ENCODE data around the gene GRAMD4.

DNA sequence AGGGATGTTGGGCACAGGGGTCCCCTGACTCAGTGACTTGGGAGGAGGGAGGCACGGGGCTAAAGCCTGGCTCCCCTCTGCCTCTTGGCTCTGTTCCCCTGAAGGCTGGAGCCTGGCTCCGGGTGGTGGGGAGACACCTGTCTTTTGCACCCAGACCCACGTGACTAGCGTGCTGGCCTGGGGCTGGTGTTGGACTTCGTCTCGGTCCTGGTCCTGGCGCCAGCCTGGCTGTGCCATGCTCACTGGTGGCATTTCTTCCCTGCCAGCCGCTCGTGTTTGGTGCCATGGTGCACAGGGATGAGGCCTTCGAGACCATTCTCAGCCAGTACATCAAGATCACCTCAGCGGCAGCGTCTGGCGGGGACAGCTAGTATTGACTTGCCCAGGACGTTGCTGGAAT, 56.7 kb downstream of the GRAMD4 start:
- TF ChIP-seq POLR2AphosphoS5 (IDR thresholded peaks at IDR 0.05; ENCODE audit: low read depth, low read length): no peak
- TF ChIP-seq, protein P1, sequence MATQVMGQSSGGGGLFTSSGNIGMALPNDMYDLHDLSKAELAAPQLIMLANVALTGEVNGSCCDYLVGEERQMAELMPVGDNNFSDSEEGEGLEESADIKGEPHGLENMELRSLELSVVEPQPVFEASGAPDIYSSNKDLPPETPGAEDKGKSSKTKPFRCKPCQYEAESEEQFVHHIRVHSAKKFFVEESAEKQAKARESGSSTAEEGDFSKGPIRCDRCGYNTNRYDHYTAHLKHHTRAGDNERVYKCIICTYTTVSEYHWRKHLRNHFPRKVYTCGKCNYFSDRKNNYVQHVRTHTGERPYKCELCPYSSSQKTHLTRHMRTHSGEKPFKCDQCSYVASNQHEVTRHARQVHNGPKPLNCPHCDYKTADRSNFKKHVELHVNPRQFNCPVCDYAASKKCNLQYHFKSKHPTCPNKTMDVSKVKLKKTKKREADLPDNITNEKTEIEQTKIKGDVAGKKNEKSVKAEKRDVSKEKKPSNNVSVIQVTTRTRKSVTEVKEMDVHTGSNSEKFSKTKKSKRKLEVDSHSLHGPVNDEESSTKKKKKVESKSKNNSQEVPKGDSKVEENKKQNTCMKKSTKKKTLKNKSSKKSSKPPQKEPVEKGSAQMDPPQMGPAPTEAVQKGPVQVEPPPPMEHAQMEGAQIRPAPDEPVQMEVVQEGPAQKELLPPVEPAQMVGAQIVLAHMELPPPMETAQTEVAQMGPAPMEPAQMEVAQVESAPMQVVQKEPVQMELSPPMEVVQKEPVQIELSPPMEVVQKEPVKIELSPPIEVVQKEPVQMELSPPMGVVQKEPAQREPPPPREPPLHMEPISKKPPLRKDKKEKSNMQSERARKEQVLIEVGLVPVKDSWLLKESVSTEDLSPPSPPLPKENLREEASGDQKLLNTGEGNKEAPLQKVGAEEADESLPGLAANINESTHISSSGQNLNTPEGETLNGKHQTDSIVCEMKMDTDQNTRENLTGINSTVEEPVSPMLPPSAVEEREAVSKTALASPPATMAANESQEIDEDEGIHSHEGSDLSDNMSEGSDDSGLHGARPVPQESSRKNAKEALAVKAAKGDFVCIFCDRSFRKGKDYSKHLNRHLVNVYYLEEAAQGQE (IDR thresholded peaks at IDR 0.05; ENCODE audit: insufficient read depth in 1 of 2, low read depth in 2 of 2, low read length in 2 of 2): no peak
- TF ChIP-seq TAF1 (IDR thresholded peaks at IDR 0.05; ENCODE audit: borderline replicate concordance, insufficient read depth, low read length): no peak
- TF ChIP-seq SIN3A (IDR thresholded peaks at IDR 0.05; ENCODE audit: borderline replicate concordance, insufficient read depth, low read length): no peak
- TF ChIP-seq FOXP2 (optimal IDR thresholded peaks at IDR 0.05; ENCODE audit: borderline replicate concordance, extremely low read depth, extremely low read length, insufficient read depth): no peak

All from PFSK-1 (cell line).